ENCODE measurements around the gene RPRML. TPM values are rescaled to one million over a fixed set of nuclear protein-coding genes. Genes with fewer than 3 reads are reported as not detected.
"Not testable (repeated sequence)": the region's sequence is repeated elsewhere in the genome, so short reads cannot be mapped to it uniquely, and the experiment has no call there.

RPRML gene
- polyA plus RNA-seq, 4 donors = 0.10 to 0.51 TPM; not detected in 2

DNA sequence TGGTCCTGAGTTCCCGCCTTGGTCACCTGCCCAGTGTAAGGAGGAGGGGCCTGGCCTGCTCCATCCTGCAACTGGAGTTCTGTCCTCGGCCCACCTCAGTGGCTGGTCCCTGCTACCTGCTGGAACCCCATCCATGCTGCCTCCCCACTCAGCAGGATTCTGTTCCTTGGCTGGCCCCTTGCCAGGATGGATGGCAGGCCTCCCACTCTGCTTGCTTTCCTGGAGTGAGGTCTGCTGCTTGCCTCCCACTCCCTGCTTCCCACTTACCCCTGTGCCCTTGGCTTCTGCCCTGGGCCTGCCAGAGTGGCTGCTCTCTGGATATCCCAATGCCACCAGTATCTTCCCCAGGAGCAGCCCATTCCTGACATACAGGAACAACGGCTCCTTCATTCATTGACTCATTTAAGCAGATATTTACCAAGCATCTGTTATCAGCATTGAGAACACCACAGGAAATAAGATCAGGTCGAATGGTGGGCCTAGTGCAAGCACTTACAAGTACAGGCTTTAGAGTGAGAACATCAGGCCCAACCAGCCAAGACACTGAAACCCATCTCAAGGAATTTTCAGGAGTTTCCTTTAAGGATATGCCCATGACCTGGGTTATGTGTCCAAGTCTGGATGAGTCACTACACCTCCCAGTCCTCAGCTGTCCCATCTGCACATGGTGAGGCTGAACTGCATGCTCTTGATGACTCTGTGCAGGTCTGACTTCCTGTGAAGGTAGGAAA is 17.0 kb upstream of the RPRML start:
- DNase-seq (no peak), FAIRE-seq (no peak)
- WGBS, 3 donors = 61 to 75% (median 71%) methylated on average over 4 of the region's 4 CpGs
- H3K27ac ChIP-seq (ENCODE audit: low read depth in 1 of 3, low read length in 2 of 3) = no peak overlapping the region
- H3K4me3 ChIP-seq (ENCODE audit: low read depth in 1 of 3, low read length in 3 of 3) = no peak overlapping the region
- no peaks in the 10 kb centered on the region for H3K4me1 ChIP-seq (ENCODE audit: control insufficient read depth in 3 of 3, insufficient read depth in 2 of 3, low read depth in 1 of 3, low read length in 2 of 3)
- H3K27me3 ChIP-seq (ENCODE audit: control insufficient read depth in 3 of 3, insufficient read depth in 3 of 3, low read length in 3 of 3) = no peaks in the 10 kb centered on the region
- H3K9me3 ChIP-seq (ENCODE audit: control insufficient read depth in 2 of 2, insufficient read depth in 1 of 2, low read depth in 1 of 2, low read length in 1 of 2) = peaks cover 0 to 4% of the 10 kb centered on the region in 2 donors
- H3K36me3 ChIP-seq (ENCODE audit: control insufficient read depth in 3 of 3, insufficient read depth in 2 of 3, low read depth in 1 of 3, low read length in 3 of 3) = no peaks in the 10 kb centered on the region

DNA sequence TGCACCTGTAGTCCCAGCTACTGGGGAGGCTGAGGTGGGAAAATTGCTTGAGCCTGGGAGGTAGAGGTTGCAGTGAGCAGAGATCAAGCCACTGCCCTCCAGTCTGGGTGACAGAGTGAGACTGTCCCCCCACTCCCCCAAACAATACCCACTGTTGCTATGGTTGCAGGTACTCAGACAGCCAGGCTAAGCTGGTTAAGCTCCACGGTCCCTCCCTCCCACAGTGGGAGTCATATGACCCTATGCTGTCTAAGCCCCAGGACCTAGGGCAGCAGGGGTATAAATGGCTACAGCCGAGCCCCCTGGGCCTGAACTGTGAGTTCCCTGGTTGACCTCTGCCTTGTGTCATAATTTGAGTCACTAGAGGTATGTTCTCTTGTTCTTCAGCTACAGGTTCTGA is 15.9 kb upstream of the RPRML start:
- no peaks in the 10 kb centered on the region for H3K27me3 ChIP-seq (ENCODE audit: control insufficient read depth in 3 of 3, insufficient read depth in 3 of 3, low read length in 3 of 3)
- no peak overlapping the region for H3K27ac ChIP-seq (ENCODE audit: low read depth in 1 of 3, low read length in 2 of 3)
- peaks cover 0 to 4% of the 10 kb centered on the region in 2 donors for H3K9me3 ChIP-seq (ENCODE audit: control insufficient read depth in 2 of 2, insufficient read depth in 1 of 2, low read depth in 1 of 2, low read length in 1 of 2)
- WGBS, 3 donors = 81 to 87% (median 84%) methylated on average over 2 of the region's 2 CpGs
- no peak for DNase-seq
- no peak for FAIRE-seq
- H3K36me3 ChIP-seq (ENCODE audit: control insufficient read depth in 3 of 3, insufficient read depth in 2 of 3, low read depth in 1 of 3, low read length in 3 of 3) = no peaks in the 10 kb centered on the region
- H3K4me3 ChIP-seq (ENCODE audit: low read depth in 1 of 3, low read length in 3 of 3) = no peak overlapping the region
- no peaks in the 10 kb centered on the region for H3K4me1 ChIP-seq (ENCODE audit: control insufficient read depth in 3 of 3, insufficient read depth in 2 of 3, low read depth in 1 of 3, low read length in 2 of 3)

DNA sequence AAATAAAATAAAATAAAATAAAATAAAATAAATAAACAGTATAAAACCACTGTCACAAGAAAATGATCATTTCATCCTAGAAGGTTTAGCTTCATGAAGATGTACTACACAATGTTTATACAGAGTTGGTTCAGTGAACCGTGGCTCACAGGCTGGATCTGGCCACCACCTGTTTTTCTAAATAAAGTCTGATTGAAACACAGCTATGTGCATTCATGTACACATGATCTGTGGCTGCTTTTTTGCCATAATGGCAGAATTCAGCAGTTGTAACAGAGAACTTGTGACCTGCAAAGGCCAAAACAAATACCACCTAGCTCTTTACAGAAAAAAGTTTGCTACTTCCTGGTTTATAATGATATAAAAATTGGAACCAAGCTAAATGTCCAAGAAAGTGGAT is 12.6 kb upstream of the RPRML start:
- FAIRE-seq (no peak), DNase-seq (no peak)
- Histone ChIP-seq H3K27me3 (ENCODE audit: control insufficient read depth in 3 of 3, insufficient read depth in 3 of 3, low read length in 3 of 3) (no peaks in the 10 kb centered on the region), H3K27ac (ENCODE audit: low read depth in 1 of 3, low read length in 2 of 3) (no peak overlapping the region), H3K4me1 (ENCODE audit: control insufficient read depth in 3 of 3, insufficient read depth in 2 of 3, low read depth in 1 of 3, low read length in 2 of 3) (no peaks in the 10 kb centered on the region), H3K36me3 (ENCODE audit: control insufficient read depth in 3 of 3, insufficient read depth in 2 of 3, low read depth in 1 of 3, low read length in 3 of 3) (no peaks in the 10 kb centered on the region), H3K4me3 (ENCODE audit: low read depth in 1 of 3, low read length in 3 of 3) (no peak overlapping the region), H3K9me3 (ENCODE audit: control insufficient read depth in 2 of 2, insufficient read depth in 1 of 2, low read depth in 1 of 2, low read length in 1 of 2) (peaks cover 0 to 4% of the 10 kb centered on the region in 2 donors)
- WGBS, 3 donors = 55 to 77% (median 63%) methylated on average over 1 of the region's 1 CpG

DNA sequence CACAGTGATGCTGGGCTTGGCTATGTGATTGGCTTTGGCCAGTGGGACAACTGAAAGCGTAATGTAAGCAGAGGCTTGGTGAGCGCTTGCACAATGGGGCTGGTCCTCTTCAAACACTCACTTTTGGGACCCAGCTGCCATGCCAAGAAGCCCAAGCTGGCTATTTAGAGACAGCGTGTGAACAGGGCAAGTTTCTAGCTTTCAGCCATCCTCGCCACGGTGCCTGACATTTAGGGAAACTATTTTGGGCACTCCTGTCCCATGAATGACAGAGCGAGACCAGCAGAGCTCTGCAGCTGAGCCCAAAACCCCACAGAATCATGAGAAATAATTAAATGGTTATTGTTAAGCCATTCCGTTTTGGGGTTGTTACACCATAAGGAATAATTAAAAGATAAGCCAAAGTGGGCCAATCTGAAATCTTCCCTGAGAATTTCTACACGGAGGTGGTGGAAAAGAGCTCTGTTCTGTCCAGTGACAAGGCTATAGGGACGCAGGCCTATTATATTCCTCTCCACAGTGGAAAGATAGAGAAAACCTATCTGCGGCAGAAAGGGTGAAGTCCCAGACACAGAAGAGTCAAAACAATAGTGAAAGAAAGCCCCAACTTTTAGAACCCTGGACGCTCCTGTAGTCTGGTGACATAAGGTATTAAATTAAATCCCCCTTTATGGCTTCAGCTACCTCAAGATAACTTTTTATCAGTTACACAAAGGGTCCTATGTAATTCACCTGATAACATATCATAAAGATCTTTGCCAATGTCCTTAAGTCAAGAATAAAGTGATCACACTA is 10.8 kb upstream of the RPRML start:
- FAIRE-seq = no peak
- no peak for DNase-seq
- no peaks in the 10 kb centered on the region for H3K27me3 ChIP-seq (ENCODE audit: control insufficient read depth in 3 of 3, insufficient read depth in 3 of 3, low read length in 3 of 3)
- no peak overlapping the region for H3K4me3 ChIP-seq (ENCODE audit: low read depth in 1 of 3, low read length in 3 of 3)
- no peak overlapping the region for H3K27ac ChIP-seq (ENCODE audit: low read depth in 1 of 3, low read length in 2 of 3)
- no peaks in the 10 kb centered on the region for H3K9me3 ChIP-seq (ENCODE audit: control insufficient read depth in 2 of 2, insufficient read depth in 1 of 2, low read depth in 1 of 2, low read length in 1 of 2)
- H3K4me1 ChIP-seq (ENCODE audit: control insufficient read depth in 3 of 3, insufficient read depth in 2 of 3, low read depth in 1 of 3, low read length in 2 of 3) = no peaks in the 10 kb centered on the region
- 55 to 69% (median 58%) methylated on average over 11 of the region's 11 CpGs for WGBS, 3 donors
- H3K36me3 ChIP-seq (ENCODE audit: control insufficient read depth in 3 of 3, insufficient read depth in 2 of 3, low read depth in 1 of 3, low read length in 3 of 3) = no peaks in the 10 kb centered on the region

GRCh38 chr17:46987927-46988326 is 8.9 kb upstream of the RPRML start:
- not testable (repeated sequence) for FAIRE-seq; H3K27ac ChIP-seq (ENCODE audit: low read depth in 1 of 3, low read length in 2 of 3); DNase-seq; H3K27me3 ChIP-seq (ENCODE audit: control insufficient read depth in 3 of 3, insufficient read depth in 3 of 3, low read length in 3 of 3); H3K4me1 ChIP-seq (ENCODE audit: control insufficient read depth in 3 of 3, insufficient read depth in 2 of 3, low read depth in 1 of 3, low read length in 2 of 3); H3K36me3 ChIP-seq (ENCODE audit: control insufficient read depth in 3 of 3, insufficient read depth in 2 of 3, low read depth in 1 of 3, low read length in 3 of 3); H3K4me3 ChIP-seq (ENCODE audit: low read depth in 1 of 3, low read length in 3 of 3); H3K9me3 ChIP-seq (ENCODE audit: control insufficient read depth in 2 of 2, insufficient read depth in 1 of 2, low read depth in 1 of 2, low read length in 1 of 2)
- WGBS, 3 donors = 86 to 94% (median 88%) methylated on average over 5 of the region's 5 CpGs

GRCh38 chr17:46986366-46986765 is 7.3 kb upstream of the RPRML start:
- FAIRE-seq = no peak
- WGBS, 3 donors = 79 to 85% (median 82%) methylated on average over 7 of the region's 7 CpGs

DNA sequence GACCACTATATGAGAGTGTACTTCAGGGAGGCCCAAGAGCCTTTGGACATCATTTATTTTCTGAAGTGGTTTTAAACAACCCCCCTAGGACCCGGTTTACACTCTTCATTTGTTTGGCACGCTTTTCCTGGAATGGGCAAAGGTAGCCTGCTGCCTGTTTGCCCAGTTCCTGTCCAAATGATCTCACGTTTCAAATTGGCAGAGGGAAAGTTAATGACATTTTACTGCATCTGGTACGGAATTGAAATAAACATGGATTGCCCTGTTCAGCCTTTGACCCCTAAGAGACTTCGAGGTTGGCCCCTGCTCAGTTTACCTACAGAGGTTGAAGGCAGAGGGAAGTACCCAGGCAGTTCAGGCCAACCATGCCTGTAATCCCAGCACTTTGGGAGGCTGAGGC is 5.8 kb upstream of the RPRML start:
- WGBS, 3 donors = 10 to 32% (median 30%) methylated on average over 5 of the region's 5 CpGs

More at GRCh38 chr17:46986366-46986765, 7.3 kb upstream of the RPRML start:
- Histone ChIP-seq H3K27me3 (ENCODE audit: control insufficient read depth in 3 of 3, insufficient read depth in 3 of 3, low read length in 3 of 3) (peaks cover 0 to 9% (median 0%) of the 10 kb centered on the region in 3 donors), H3K9me3 (ENCODE audit: control insufficient read depth in 2 of 2, insufficient read depth in 1 of 2, low read depth in 1 of 2, low read length in 1 of 2) (peaks cover 0 to 5% of the 10 kb centered on the region in 2 donors), H3K36me3 (ENCODE audit: control insufficient read depth in 3 of 3, insufficient read depth in 2 of 3, low read depth in 1 of 3, low read length in 3 of 3) (no peaks in the 10 kb centered on the region), H3K4me1 (ENCODE audit: control insufficient read depth in 3 of 3, insufficient read depth in 2 of 3, low read depth in 1 of 3, low read length in 2 of 3) (no peaks in the 10 kb centered on the region), H3K4me3 (ENCODE audit: low read depth in 1 of 3, low read length in 3 of 3) (no peak overlapping the region), H3K27ac (ENCODE audit: low read depth in 1 of 3, low read length in 2 of 3) (no peak overlapping the region)
- no peak for DNase-seq

GRCh38 chr17:46984341-46984740 is 5.3 kb upstream of the RPRML start:
- DNase-seq = peak in 1 of 2 donors; percentile 33
- peak overlapping the region in 2 of 3 donors; percentile 17 to 77 for H3K27ac ChIP-seq (ENCODE audit: low read depth in 1 of 3, low read length in 2 of 3)
- 16 to 35% (median 21%) methylated on average over 6 of the region's 6 CpGs for whole genome bisulfite sequencing, 3 donors

More for the DNA sequence above, 5.8 kb upstream of the RPRML start:
- no peak for FAIRE-seq
- Histone ChIP-seq H3K4me1 (ENCODE audit: control insufficient read depth in 3 of 3, insufficient read depth in 2 of 3, low read depth in 1 of 3, low read length in 2 of 3) (no peaks in the 10 kb centered on the region), H3K4me3 (ENCODE audit: low read depth in 1 of 3, low read length in 3 of 3) (no peak overlapping the region), H3K9me3 (ENCODE audit: control insufficient read depth in 2 of 2, insufficient read depth in 1 of 2, low read depth in 1 of 2, low read length in 1 of 2) (peaks cover 0 to 5% of the 10 kb centered on the region in 2 donors), H3K27ac (ENCODE audit: low read depth in 1 of 3, low read length in 2 of 3) (peak overlapping the region in 2 of 3 donors; percentile 17 to 26), H3K27me3 (ENCODE audit: control insufficient read depth in 3 of 3, insufficient read depth in 3 of 3, low read length in 3 of 3) (peaks cover 0 to 19% (median 0%) of the 10 kb centered on the region in 3 donors), H3K36me3 (ENCODE audit: control insufficient read depth in 3 of 3, insufficient read depth in 2 of 3, low read depth in 1 of 3, low read length in 3 of 3) (no peaks in the 10 kb centered on the region)
- DNase-seq = peak in 1 of 2 donors; percentile 84

More at GRCh38 chr17:46984341-46984740, 5.3 kb upstream of the RPRML start:
- FAIRE-seq = no peak
- H3K9me3 ChIP-seq (ENCODE audit: control insufficient read depth in 2 of 2, insufficient read depth in 1 of 2, low read depth in 1 of 2, low read length in 1 of 2) = peaks cover 0 to 5% of the 10 kb centered on the region in 2 donors
- peaks cover 0 to 2% (median 0%) of the 10 kb centered on the region in 3 donors for H3K4me1 ChIP-seq (ENCODE audit: control insufficient read depth in 3 of 3, insufficient read depth in 2 of 3, low read depth in 1 of 3, low read length in 2 of 3)
- H3K36me3 ChIP-seq (ENCODE audit: control insufficient read depth in 3 of 3, insufficient read depth in 2 of 3, low read depth in 1 of 3, low read length in 3 of 3) = no peaks in the 10 kb centered on the region
- H3K27me3 ChIP-seq (ENCODE audit: control insufficient read depth in 3 of 3, insufficient read depth in 3 of 3, low read length in 3 of 3) = peaks cover 0 to 24% (median 0%) of the 10 kb centered on the region in 3 donors
- H3K4me3 ChIP-seq (ENCODE audit: low read depth in 1 of 3, low read length in 3 of 3) = no peak overlapping the region

Measured in small intestine (tissue), 7 donors.